HG03175 (cell line): ENCODE results near the gene MAP7D2.

Experiments used
- ATAC-seq: cut with Tn5 transposase; IDR thresholded peaks from one replicate; pipeline ENCODE4 v1.9.1; 2021; ENCODE audit warnings: mild to moderate bottlenecking, moderate library complexity; ENCODE audit not compliant: unreplicated experiment

MAP7D2 gene

GRCh38 chrX:20046223-20046622 is 70.5 kb downstream of the MAP7D2 start:
- no peak for ATAC-seq

DNA sequence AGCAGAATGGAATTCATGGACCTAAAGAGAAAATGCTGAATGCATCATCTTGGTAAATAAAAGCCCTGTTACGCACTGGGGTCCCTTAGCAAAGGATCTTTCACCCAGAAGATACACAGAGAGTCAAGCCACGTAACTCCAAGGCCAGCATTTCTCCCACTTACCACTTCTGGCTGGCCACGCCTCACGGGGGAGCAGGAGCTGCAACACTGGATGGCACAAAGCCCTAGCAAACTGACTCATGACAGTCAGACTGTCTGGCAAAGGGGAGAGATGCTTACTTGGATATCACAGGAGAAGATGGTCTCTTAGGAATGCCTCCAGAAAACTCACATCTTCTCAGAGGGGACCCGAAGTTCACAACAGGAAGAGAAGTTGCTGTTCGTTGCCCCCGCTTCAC is 74.5 kb downstream of the MAP7D2 start:
- no peak for ATAC-seq

DNA sequence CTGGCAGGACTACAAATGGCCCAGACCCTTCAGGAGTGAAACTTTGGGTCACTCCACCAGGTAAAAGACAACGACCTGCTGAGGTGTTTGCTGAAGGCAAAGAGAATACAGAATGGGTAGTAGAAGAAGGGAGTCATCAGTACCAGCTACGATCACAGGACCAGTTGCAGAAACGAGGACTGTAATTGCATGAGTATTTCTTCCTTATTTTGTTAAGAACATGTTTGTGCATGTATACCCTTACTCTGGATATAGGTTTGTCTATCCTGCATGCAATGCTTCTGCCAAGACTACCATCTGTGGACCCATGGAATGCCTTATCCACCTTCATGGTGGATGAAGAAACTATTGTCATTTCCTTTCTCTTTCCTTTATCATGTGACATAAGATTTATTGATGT is 77.7 kb downstream of the MAP7D2 start:
- no peak for ATAC-seq

GRCh38 chrX:20037186-20037585 is 79.5 kb downstream of the MAP7D2 start:
- ATAC-seq: no peak

DNA sequence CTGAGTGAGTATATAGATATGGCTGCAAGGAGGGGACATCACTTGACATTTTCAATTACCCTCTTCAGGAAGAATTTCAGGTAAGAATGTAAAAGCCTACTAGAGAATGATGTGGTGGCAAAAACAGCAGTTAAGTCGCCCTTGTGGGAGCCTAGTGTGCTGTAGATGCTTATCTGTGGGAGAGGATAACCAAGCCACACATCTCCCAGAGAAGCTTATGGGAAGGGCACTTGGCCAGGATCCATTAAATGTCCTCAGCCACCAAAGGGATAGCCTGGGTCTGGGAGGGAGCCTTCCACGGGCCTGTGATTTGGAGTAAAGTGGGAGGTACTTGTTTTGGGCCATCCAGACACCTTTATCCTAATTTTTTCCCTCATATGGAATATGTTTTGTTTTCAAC is 84.5 kb downstream of the MAP7D2 start:
- no peak for ATAC-seq

- ATAC-seq: peak; percentile 58
These were observed 87.0 kb downstream of the MAP7D2 start for GRCh38 chrX:20029728-20030127.

- ATAC-seq: no peak
These were observed 88.1 kb downstream of the MAP7D2 start for GRCh38 chrX:20028588-20028987.

DNA sequence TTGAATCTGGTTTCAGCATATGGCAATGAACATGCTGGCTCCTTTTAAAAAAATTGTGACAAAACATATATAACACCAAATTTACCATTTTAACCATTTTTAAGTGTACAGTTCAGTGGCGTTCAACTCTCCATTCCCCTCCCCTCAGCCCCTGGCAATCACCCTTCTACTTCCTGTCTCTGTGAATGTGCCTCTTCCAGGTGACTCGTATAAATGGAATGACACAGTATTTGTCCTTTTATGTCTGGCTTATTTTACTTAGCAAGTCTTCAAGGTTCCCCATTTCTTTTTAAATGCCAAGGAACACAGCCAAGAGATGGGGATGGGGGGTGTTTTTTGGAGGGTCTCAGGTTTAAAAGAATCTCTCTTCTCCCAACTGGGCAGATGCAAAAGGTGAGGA is 90.4 kb downstream of the MAP7D2 start:
- ATAC-seq: no peak

GRCh38 chrX:20019672-20020365 is 96.9 kb downstream of the MAP7D2 start:
- ATAC-seq: no peak

DNA sequence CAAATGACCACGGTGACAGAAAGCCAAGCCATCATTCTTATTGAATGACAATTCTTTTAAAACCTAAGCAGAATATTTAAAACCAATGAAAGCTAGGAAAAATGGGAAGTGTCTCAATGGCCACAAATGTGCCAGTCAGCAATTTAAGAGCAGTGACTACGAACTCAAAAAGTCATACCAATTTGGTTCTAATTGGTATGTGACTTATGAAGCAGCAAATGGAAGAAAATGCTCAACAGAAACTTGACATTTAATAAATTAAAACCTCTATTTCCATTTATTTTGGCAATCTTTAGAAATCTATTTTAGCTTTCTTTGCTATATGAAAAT is 100.1 kb downstream of the MAP7D2 start:
- ATAC-seq: no peak

GRCh38 chrX:20015945-20016615 is 100.6 kb downstream of the MAP7D2 start:
- ATAC-seq: no peak

GRCh38 chrX:20015422-20015821 is 101.3 kb downstream of the MAP7D2 start:
- peak; percentile 59 for ATAC-seq

GRCh38 chrX:20011608-20012007 is 105.1 kb downstream of the MAP7D2 start:
- no peak for ATAC-seq

- no peak for ATAC-seq
These were observed 108.6 kb downstream of the MAP7D2 start for GRCh38 chrX:20007962-20008622.

GRCh38 chrX:20005883-20006282 is 110.8 kb downstream of the MAP7D2 start:
- no peak for ATAC-seq

- no peak for ATAC-seq
These were observed 115.1 kb downstream of the MAP7D2 start for GRCh38 chrX:20001588-20001987.

DNA sequence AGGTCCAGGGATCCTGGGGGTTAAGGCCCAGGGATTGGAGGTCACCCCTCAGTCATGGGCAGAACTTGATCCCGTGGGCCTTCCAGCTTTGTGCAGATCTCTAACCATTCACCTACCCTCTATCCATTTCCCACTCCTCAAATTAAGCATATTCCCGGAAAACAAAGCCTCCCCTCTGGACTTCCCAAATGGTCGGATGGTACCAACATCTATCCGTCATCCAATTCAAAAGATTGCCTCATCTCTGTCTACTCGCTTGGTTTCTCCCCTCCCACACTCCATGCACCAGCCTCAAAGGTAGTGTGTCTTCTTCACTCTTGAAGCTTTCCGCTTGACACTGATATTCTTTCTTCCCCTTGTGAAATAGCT is 125.4 kb downstream of the MAP7D2 start:
- ATAC-seq: no peak

- ATAC-seq: peak; percentile 97
These were observed 126.0 kb downstream of the MAP7D2 start, which contains the start of gene BCLAF3 for GRCh38 chrX:19990556-19991349. Gene BCLAF3 (minus strand): TSS chrX:19991061. CDS start chrX:19970264, 20,797 bp downstream.

- peak; percentile 22 for ATAC-seq
These were observed 126.6 kb downstream of the MAP7D2 start for GRCh38 chrX:19990151-19990555.

DNA sequence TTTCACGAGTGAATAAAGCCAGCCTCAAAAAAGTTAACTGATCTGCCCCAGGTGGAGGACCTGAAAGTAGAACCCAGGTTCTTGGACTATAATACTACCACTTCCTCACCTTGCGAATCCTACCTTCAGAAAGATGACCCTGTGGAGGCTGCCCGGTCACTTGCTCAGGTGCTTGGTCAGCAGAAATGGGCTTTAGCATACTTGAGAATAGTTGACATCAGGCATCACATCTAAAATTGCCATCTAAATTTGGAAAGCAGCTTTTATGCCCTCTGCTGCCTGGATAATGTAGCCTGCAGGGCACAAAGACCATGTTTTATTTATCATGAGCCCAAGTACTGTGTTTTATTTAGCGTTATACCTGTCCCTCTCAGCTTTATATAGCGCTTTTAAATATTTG is 128.9 kb downstream of the MAP7D2 start:
- no peak for ATAC-seq

DNA sequence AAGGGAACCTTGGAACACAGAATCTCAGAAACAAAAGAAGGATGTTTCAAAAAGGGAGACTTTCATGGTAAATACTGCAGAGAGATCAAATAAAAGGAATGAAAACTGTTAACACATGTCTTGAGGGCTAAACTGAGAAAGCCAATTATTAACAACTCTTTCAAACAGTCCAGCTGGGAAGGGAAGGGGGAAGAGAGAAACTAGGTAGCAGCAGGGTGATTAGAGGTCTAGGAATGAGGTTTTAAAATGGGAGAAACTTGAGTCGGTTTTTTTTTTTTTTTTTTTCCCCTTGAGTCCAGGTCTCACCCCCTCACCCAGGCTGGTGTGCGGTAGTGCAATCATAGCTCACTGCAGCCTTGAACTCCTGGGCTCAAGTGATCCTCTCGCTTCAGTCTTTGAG is 130.2 kb downstream of the MAP7D2 start:
- no peak for ATAC-seq
